CD4-positive, alpha-beta T cell (primary cell): ENCODE results near the gene TTLL11. TPM values are rescaled to one million over a fixed set of nuclear protein-coding genes. Genes with fewer than 3 reads are reported as not detected.

Experiments
- ATAC-seq: fragments of 200-7000 bp; cut with Tn5 transposase; one replicate; pipeline ENCODE4 v1.10.0; 2022; ENCODE audit warnings: mild to moderate bottlenecking; ENCODE audit not compliant: poor library complexity
- CTCF ChIA-PET: fragments of 350-600 bp; sonication (Branson Sonifier 250); formaldehyde crosslinking; loops from one replicate; lab custom pipeline; 2021; ENCODE audit warnings: antibody characterized with exemption, inconsistent platforms; lab: Charles Lee
- POLR2A ChIA-PET: fragments of 350-600 bp; sonication (Branson Sonifier 250); formaldehyde crosslinking; loops from one replicate; lab custom pipeline; 2021; ENCODE audit warnings: antibody characterized with exemption, inconsistent platforms; lab: Charles Lee
- DNase-seq, 14 experiments: peaks; one replicate each; pipeline ENCODE4 v3.0.0-alpha.2; 2013 to 2020; ENCODE audit warnings: mixed read lengths in 2 of 14
- H3K27ac ChIP-seq, 2 donors: one replicate each; pipeline versions ENCODE4 v1.5.1 to v1.7.0; 2013; ENCODE audit warnings: low read length in 2 of 2, low read depth in 1 of 2, mild to moderate bottlenecking in 1 of 2
- H3K27me3 ChIP-seq, 2 experiments: 1 replicate in 1 of 2; 2 replicates in 1 of 2; pipeline versions ENCODE4 v1.6.1 to v1.7.0; 2013; ENCODE audit warnings: low read length in 2 of 2, control low read depth in 1 of 2, mild to moderate bottlenecking in 1 of 2, moderate library complexity in 1 of 2; ENCODE audit not compliant: insufficient read depth in 2 of 2, control insufficient read depth in 1 of 2
- H3K36me3 ChIP-seq: one replicate; pipeline ENCODE4 v1.6.1; 2013; ENCODE audit warnings: low read length, control low read depth; ENCODE audit not compliant: insufficient read depth
- H3K4me1 ChIP-seq: one replicate; pipeline ENCODE4 v1.6.1; 2013; ENCODE audit warnings: low read length, control low read depth; ENCODE audit not compliant: insufficient read depth
- H3K4me3 ChIP-seq: one replicate; pipeline ENCODE4 v1.5.1; 2013; ENCODE audit warnings: mild to moderate bottlenecking, low read length, moderate library complexity
- H3K9me3 ChIP-seq, 2 experiments: 1 replicate in 1 of 2; 2 replicates in 1 of 2; pipeline versions ENCODE4 v1.6.1 to v1.7.0; 2013; ENCODE audit warnings: low read length in 2 of 2, mild to moderate bottlenecking in 2 of 2, control low read depth in 1 of 2, moderate library complexity in 1 of 2; ENCODE audit not compliant: control insufficient read depth in 1 of 2, insufficient read depth in 1 of 2
- H3K27ac Mint-ChIP-seq: one replicate; pipeline ENCODE4 v1.8.0; 2020; ENCODE audit warnings: mixed read lengths
- H3K27me3 Mint-ChIP-seq: one replicate; pipeline ENCODE4 v1.8.0; 2021; ENCODE audit warnings: mixed read lengths
- H3K36me3 Mint-ChIP-seq: one replicate; pipeline ENCODE4 v1.8.0; 2021; ENCODE audit warnings: low read depth, mixed read lengths
- H3K4me1 Mint-ChIP-seq: one replicate; pipeline ENCODE4 v1.8.0; 2021; ENCODE audit warnings: low read depth, mixed read lengths
- H3K4me3 Mint-ChIP-seq: one replicate; pipeline ENCODE4 v1.8.0; 2020; ENCODE audit warnings: mild to moderate bottlenecking, mixed read lengths
- H3K9me3 Mint-ChIP-seq: one replicate; pipeline ENCODE4 v1.8.0; 2020; ENCODE audit warnings: mixed read lengths
- CTCF ChIP-seq: fragments of 200-600 bp; IDR thresholded peaks from one replicate; pipeline ENCODE4 v1.8.0; 2022; ENCODE audit warnings: antibody characterized with exemption, mild to moderate bottlenecking
- intact Hi-C, 2 experiments: fragments of 100-400 bp; cut with DNase I in 1 of 2; cut with micrococcal nuclease in 1 of 2; formaldehyde crosslinking; loops; one replicate each; pipeline versions ENCODE4 v1.15.1 to v1.9.0; 2023 to 2025; cut with DNase I, micrococcal nuclease
- microRNA-seq: library from miRNA; unstranded; fragments of <30 nt; microRNA quantifications from one replicate; pipeline ENCODE4 v1.2.0, GENCODE V29; 2021; ENCODE audit warnings: borderline microRNAs expressed, borderline replicate concordance
- total RNA-seq, 174 experiments: library from RNA in 2 of 174; stranded (reverse) in 2 of 174; gene quantifications; one replicate each; pipeline ENCODE4 v1.2.3 and lab custom pipeline; 2021 to 2026

The TTLL11 gene
- total RNA-seq, 2 experiments from 2014 or later: 1.6 to 2.3 TPM

GRCh38 chr9:121773286-121773953, 319.7 kb downstream of the TTLL11 start:
- Mint-ChIP-seq H3K4me1 (no peaks in the 10 kb centered on the region), H3K9me3 (no peaks in the 10 kb centered on the region), H3K27me3 (no peaks in the 10 kb centered on the region), H3K36me3 (no peaks in the 10 kb centered on the region), H3K4me3 (no peak overlapping the region), H3K27ac (no peak overlapping the region)
- H3K27ac ChIP-seq: no peak overlapping the region
- H3K9me3 ChIP-seq: peaks cover 0 to 3% of the 10 kb centered on the region in 2 experiments
- no peak overlapping the region for H3K4me3 ChIP-seq
- DNase-seq (peak in 1 of 14 experiments; percentile 0), ATAC-seq (no peak)
- no peaks in the 10 kb centered on the region for H3K4me1 ChIP-seq
- H3K36me3 ChIP-seq: no peaks in the 10 kb centered on the region
- intact Hi-C loops: no loop called here
- H3K27me3 ChIP-seq: peaks cover 0 to 4% of the 10 kb centered on the region in 2 experiments
- ChIA-PET CTCF (no interaction called here), POLR2A (no interaction called here)
- no peak for TF ChIP-seq CTCF

- no peak overlapping the region for H3K27ac ChIP-seq
- Mint-ChIP-seq H3K27ac (no peak overlapping the region), H3K9me3 (no peaks in the 10 kb centered on the region), H3K36me3 (no peaks in the 10 kb centered on the region), H3K27me3 (no peaks in the 10 kb centered on the region), H3K4me1 (no peaks in the 10 kb centered on the region), H3K4me3 (no peak overlapping the region)
- H3K4me1 ChIP-seq: no peaks in the 10 kb centered on the region
- H3K9me3 ChIP-seq: peaks cover 0 to 3% of the 10 kb centered on the region in 2 experiments
- no peaks in the 10 kb centered on the region for H3K36me3 ChIP-seq
- H3K4me3 ChIP-seq: no peak overlapping the region
- intact Hi-C loops: no loop called here
- no peak for TF ChIP-seq CTCF
- ATAC-seq: no peak
- CTCF ChIA-PET: no interaction called here
- peak in 1 of 14 experiments; percentile 2 for DNase-seq
- peaks cover 0 to 4% of the 10 kb centered on the region in 2 experiments for H3K27me3 ChIP-seq
- POLR2A ChIA-PET: no interaction called here
Measured at GRCh38 chr9:121772600-121773285, 320.4 kb downstream of the TTLL11 start.

Small RNAs within 50 kb of the gene (microRNA-seq; reads per million reads assigned to microRNA genes)
- gene MIR4478: not detected

Other genes starting within 250 kb of the TTLL11 start
- 1 to 10 TPM; 4.5 to 5.0 TPM for gene NDUFA8, start 66.5 kb upstream of the TTLL11 start, total RNA-seq
- not detected for gene MORN5, start 66.6 kb upstream of the TTLL11 start, total RNA-seq
- gene LHX6, start 135.6 kb upstream of the TTLL11 start, total RNA-seq: not detected
- gene RBM18, start 171.5 kb upstream of the TTLL11 start, total RNA-seq: 10 to 100 TPM; 25.9 to 27.0 TPM
- 10 to 100 TPM; 18.4 to 18.7 TPM for gene MRRF, start 171.6 kb upstream of the TTLL11 start, total RNA-seq